WERI-Rb-1 (cell line): ENCODE data around the gene PFDN2.
A peak's percentile ranks its signal among the peaks of the same experiment; 100 is the strongest.

ENCODE experiments used
- DNase-seq: peaks from one replicate; pipeline ENCODE4 v3.0.0-alpha.2; 2020
- H3K27ac ChIP-seq: fragments of 250-450 bp; sonication (Bioruptor Pico); 2 replicates; pipeline ENCODE4 v1.5.1; 2020; ENCODE audit warnings: mild to moderate bottlenecking, moderate library complexity
- H3K27me3 ChIP-seq: fragments of 250-450 bp; sonication (Bioruptor Pico); 2 replicates; pipeline ENCODE4 v1.5.1; 2021; ENCODE audit warnings: mild to moderate bottlenecking, low read depth, moderate library complexity; ENCODE audit not compliant: insufficient read depth, severe bottlenecking
- H3K36me3 ChIP-seq: fragments of 250-450 bp; sonication (Bioruptor Pico); 2 replicates; pipeline ENCODE4 v1.5.1; 2020; ENCODE audit warnings: mild to moderate bottlenecking, moderate library complexity
- H3K4me3 ChIP-seq: 2 replicates; pipeline ENCODE4 v1.5.1; 2011; ENCODE audit warnings: low read depth, mild to moderate bottlenecking, control low read depth, low read length
- H3K9me3 ChIP-seq: fragments of 250-450 bp; sonication (Bioruptor Pico); 2 replicates; pipeline ENCODE4 v1.5.1; 2021; ENCODE audit warnings: mild to moderate bottlenecking, moderate library complexity; ENCODE audit not compliant: severe bottlenecking
- TF ChIP-seq, protein P1 (sequence below): IDR thresholded peaks from 2 replicates; pipeline ENCODE4 v1.5.1; 2011; ENCODE audit warnings: low read depth, mild to moderate bottlenecking, control low read depth, inconsistent platforms, low read length

Gene PFDN2

DNA sequence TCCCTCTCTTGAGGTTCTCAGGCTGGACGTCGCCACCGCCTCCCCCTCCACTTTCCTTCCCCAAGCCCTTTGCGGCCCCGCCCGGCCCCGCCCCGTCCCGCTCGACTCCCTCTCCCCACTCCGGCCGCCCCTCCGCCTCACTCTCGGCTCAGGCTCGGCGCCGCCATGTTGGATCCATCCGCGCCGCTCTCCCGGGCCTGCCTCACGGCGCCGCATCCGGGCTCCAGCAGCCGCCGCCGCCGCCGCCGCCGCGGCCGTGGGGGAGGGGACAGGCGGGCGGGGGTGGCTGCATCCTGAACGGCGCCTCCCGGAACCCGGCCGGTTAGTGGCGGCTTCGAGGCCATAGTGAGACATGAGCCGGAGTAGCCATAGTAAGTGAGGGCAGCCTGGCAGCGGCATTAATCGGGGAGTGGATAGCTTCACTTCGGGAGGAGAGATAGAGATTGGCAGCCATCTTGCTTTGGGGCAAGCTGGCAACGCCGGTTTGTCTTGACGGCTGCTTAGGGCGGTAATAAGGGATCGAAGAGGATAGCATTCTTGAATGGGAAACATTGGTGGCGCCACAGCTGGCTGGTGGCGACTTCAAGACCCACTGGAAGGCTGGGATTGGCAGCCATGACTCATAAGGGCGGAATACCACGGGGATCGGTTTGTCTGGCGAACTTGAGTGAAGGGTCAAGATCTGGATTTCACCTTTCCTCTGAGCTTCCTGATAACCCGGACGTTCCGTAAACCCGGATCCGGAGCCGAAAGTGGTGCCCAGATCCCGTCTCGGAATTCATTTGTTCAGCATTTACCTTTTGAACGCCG lies 14.8 kb upstream of the PFDN2 start, which contains the start of gene DEDD:
Gene DEDD, minus strand, starts transcription at position 258 of the 810 bp plus-strand sequence. CDS start 8,205 bp downstream, outside the sequence.
- TF ChIP-seq, protein P1, sequence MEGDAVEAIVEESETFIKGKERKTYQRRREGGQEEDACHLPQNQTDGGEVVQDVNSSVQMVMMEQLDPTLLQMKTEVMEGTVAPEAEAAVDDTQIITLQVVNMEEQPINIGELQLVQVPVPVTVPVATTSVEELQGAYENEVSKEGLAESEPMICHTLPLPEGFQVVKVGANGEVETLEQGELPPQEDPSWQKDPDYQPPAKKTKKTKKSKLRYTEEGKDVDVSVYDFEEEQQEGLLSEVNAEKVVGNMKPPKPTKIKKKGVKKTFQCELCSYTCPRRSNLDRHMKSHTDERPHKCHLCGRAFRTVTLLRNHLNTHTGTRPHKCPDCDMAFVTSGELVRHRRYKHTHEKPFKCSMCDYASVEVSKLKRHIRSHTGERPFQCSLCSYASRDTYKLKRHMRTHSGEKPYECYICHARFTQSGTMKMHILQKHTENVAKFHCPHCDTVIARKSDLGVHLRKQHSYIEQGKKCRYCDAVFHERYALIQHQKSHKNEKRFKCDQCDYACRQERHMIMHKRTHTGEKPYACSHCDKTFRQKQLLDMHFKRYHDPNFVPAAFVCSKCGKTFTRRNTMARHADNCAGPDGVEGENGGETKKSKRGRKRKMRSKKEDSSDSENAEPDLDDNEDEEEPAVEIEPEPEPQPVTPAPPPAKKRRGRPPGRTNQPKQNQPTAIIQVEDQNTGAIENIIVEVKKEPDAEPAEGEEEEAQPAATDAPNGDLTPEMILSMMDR = peak; percentile 37
- Histone ChIP-seq H3K4me3 (peak within 1 kb of the TSS; percentile 79), H3K36me3 (peaks cover 41% of the 10 kb centered on the region), H3K27me3 (no peaks in the 10 kb centered on the region), H3K27ac (peak within 1 kb of the TSS; percentile 95), H3K9me3 (no peaks in the 10 kb centered on the region)
- peak; percentile 99 for DNase-seq

GRCh38 chr1:161131523-161132409 lies 13.9 kb upstream of the PFDN2 start:
- peaks cover 50% of the 10 kb centered on the region for H3K36me3 ChIP-seq
- H3K27ac ChIP-seq = peak overlapping the region; percentile 95
- no peak for DNase-seq
- H3K4me3 ChIP-seq = peak overlapping the region; percentile 79
- no peaks in the 10 kb centered on the region for H3K9me3 ChIP-seq
- H3K27me3 ChIP-seq = no peaks in the 10 kb centered on the region
- TF ChIP-seq, protein P1 = no peak

DNA sequence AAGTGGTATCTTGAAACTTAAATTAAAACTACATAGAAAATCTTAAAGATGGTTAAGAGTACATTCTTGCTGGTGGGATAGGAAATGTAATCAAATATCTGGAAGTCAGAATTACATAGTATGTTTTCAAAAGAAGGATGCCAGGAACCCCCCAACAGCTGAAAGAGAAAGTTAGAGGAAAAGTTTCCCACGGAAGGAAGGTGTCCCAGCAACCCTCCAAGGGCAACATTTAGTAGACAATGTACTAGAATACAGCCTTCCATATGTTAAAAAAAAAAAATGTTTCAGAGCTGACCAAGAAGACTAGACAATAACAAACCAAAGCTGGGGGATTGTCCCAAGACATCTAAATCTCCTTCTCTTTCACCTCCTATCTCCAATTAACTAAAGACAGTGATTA lies 12.4 kb upstream of the PFDN2 start:
- H3K36me3 ChIP-seq = peaks cover 63% of the 10 kb centered on the region
- no peak for DNase-seq
- no peak overlapping the region for H3K27ac ChIP-seq
- TF ChIP-seq, protein P1 = no peak
- no peaks in the 10 kb centered on the region for H3K27me3 ChIP-seq
- H3K9me3 ChIP-seq = no peaks in the 10 kb centered on the region
- H3K4me3 ChIP-seq = no peak overlapping the region

DNA sequence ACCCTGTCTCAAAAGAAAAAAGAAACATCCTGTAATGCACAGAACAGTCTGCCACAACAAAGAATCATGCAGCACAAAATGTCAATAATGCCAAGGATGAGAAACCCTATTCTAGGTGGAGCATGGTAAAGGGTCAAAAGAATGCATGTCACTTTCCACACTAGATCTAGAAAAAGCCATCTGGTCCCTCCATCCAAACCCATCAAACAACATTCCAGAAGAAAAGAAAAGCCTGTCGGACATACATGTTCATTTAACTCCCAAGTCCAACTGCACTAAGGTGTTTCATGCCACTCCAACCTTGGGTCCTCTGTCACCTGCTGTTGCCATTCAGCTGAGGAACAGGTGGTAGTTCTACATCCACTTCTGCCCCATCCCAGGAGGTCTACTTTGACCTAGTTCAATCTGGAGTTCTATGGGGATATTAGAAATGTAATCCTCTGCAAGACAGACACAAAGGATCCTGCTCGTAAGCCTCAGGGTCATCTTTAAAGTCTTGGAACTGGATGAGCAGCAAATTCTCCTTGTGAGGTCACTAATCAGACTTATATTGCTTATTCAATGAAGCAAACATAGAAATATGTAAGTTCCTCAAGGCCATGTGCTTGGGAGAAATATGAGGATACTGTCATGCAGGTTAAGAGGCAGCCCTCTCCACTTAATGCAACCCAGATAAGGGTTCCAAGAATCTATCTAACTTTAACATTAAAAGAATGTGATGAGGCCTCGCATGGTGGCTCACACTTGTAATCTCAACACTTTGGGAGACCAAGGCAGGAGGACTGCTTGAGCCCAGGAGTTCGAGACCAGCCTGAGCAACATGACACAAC lies 11.0 kb upstream of the PFDN2 start:
- Histone ChIP-seq H3K27me3 (no peaks in the 10 kb centered on the region), H3K36me3 (peaks cover 67% of the 10 kb centered on the region), H3K9me3 (no peaks in the 10 kb centered on the region), H3K4me3 (no peak overlapping the region), H3K27ac (no peak overlapping the region)
- DNase-seq = no peak
- TF ChIP-seq, protein P1 = no peak

DNA sequence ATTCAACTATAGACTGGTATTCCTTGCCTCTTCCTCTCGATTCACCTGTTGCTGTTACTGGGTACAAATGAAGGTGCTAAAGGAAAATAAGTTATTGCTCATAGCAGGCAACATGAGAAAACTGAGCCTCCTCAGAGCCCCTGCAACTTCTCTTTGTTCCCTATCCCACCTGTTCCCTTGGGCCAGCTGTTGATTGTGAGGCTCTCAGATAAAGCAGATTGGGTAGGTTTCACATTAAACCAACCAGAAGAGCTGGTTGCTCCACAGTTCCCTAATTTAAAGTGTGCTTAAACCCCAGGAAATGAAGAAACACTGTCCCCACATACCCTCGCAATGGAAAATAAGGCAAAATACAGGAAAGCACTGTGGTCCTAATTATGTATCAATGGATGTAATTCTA lies 9.8 kb upstream of the PFDN2 start:
- Histone ChIP-seq H3K27ac (no peak overlapping the region), H3K36me3 (peaks cover 78% of the 10 kb centered on the region), H3K9me3 (no peaks in the 10 kb centered on the region), H3K27me3 (no peaks in the 10 kb centered on the region), H3K4me3 (no peak overlapping the region)
- TF ChIP-seq, protein P1 = no peak
- no peak for DNase-seq
